Gastrocnemius medialis (tissue), 4 donors: ENCODE results near the gene TLR1.
A peak's percentile ranks its signal among the peaks of the same experiment; 100 is the strongest.

ENCODE experiments used
- POLR2A ChIP-seq, 2 donors: fragments of 450-650 bp; IDR thresholded peaks; one replicate each; pipeline ENCODE4 v1.6.1; 2017; ENCODE audit warnings: antibody characterized with exemption in 2 of 2, mild to moderate bottlenecking in 2 of 2, moderate library complexity in 2 of 2
- TF ChIP-seq, protein P1 (sequence below), 5 experiments: fragments of 450-650 bp in 3 of 5; fragments of 200-600 bp in 2 of 5; sonication (generic) in 2 of 5; IDR thresholded peaks in 4 of 5; conservative IDR thresholded peaks in 1 of 5; 1 replicate in 4 of 5; 2 replicates in 1 of 5; pipeline ENCODE4 v1.5.1; 2016 to 2019; ENCODE audit warnings: antibody characterized with exemption in 5 of 5, mild to moderate bottlenecking in 3 of 5, moderate library complexity in 3 of 5

- TF ChIP-seq, protein P1, sequence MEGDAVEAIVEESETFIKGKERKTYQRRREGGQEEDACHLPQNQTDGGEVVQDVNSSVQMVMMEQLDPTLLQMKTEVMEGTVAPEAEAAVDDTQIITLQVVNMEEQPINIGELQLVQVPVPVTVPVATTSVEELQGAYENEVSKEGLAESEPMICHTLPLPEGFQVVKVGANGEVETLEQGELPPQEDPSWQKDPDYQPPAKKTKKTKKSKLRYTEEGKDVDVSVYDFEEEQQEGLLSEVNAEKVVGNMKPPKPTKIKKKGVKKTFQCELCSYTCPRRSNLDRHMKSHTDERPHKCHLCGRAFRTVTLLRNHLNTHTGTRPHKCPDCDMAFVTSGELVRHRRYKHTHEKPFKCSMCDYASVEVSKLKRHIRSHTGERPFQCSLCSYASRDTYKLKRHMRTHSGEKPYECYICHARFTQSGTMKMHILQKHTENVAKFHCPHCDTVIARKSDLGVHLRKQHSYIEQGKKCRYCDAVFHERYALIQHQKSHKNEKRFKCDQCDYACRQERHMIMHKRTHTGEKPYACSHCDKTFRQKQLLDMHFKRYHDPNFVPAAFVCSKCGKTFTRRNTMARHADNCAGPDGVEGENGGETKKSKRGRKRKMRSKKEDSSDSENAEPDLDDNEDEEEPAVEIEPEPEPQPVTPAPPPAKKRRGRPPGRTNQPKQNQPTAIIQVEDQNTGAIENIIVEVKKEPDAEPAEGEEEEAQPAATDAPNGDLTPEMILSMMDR (IDR thresholded peaks at IDR 0.05 in 4 of 5, conservative IDR thresholded peaks at IDR 0.05 in 1 of 5), result peak in 3 of 5 experiments; percentile 30 to 51 (median 31)
- TF ChIP-seq POLR2A (IDR thresholded peaks at IDR 0.05), result no peak
These were observed at the start of gene TLR1 for GRCh38 chr4:38804654-38805295.
